Peyer's patch (tissue), 4 donors: Measurements from ENCODE around the gene RIMKLB.

Experiments
- POLR2A ChIP-seq, 2 donors: fragments of 450-650 bp; IDR thresholded peaks; one replicate each; pipeline ENCODE4 v1.5.1; 2017; ENCODE audit warnings: antibody characterized with exemption in 2 of 2, mild to moderate bottlenecking in 2 of 2, moderate library complexity in 2 of 2
- TF ChIP-seq, protein P1 (sequence below), 6 experiments: fragments of 450-650 bp in 4 of 6; fragments of 200-600 bp in 2 of 6; sonication (generic) in 1 of 6; IDR thresholded peaks; one replicate each; pipeline ENCODE4 v1.5.1; 2017 to 2019; ENCODE audit warnings: antibody characterized with exemption in 6 of 6, mild to moderate bottlenecking in 3 of 6, moderate library complexity in 1 of 6

DNA sequence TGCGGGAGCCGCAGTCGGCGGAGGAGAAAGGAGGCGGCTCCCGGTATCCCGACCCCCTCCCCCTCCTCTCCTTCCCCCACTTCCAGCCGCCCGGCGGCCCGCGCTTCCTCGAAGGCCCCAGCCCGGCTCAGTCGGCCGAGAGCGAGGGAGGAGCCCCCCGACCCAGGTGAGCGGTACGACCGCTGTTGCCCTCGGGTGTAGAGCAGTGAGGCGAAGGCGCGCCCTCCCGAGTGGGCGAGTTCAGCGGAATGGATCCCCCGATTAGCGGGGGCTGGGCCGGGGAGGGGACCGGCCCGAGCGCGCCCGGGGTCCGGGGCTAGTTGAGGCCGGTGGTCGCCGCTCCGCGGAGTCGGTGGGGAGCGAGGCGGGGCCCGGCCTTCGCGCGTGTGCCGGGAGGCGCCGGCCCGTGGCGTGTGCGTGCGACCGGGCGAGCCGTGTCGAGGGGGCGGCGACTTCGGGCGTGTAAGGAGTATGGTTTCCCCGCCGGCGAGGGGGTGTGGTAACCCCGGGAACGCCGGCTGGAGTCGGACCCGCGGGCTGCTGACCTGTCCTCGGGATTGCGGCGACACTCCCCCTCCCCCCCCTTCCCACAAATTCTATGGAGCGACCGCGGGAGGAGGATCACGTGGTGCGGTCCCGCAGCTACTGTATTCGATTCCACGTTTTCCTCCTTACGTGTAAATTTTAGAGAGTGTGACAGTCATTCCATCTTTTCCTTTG is 501 bp downstream of the RIMKLB start:
- TF ChIP-seq, protein P1, sequence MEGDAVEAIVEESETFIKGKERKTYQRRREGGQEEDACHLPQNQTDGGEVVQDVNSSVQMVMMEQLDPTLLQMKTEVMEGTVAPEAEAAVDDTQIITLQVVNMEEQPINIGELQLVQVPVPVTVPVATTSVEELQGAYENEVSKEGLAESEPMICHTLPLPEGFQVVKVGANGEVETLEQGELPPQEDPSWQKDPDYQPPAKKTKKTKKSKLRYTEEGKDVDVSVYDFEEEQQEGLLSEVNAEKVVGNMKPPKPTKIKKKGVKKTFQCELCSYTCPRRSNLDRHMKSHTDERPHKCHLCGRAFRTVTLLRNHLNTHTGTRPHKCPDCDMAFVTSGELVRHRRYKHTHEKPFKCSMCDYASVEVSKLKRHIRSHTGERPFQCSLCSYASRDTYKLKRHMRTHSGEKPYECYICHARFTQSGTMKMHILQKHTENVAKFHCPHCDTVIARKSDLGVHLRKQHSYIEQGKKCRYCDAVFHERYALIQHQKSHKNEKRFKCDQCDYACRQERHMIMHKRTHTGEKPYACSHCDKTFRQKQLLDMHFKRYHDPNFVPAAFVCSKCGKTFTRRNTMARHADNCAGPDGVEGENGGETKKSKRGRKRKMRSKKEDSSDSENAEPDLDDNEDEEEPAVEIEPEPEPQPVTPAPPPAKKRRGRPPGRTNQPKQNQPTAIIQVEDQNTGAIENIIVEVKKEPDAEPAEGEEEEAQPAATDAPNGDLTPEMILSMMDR (IDR thresholded peaks at IDR 0.05), result no peak
- TF ChIP-seq POLR2A (IDR thresholded peaks at IDR 0.05), result no peak
